HepG2 (cell line): ENCODE data around the gene TSG101.

Experiments used
- NFRKB ChIP-seq: fragments of 450-650 bp; IDR thresholded peaks from 2 replicates; pipeline ENCODE4 v1.6.1; 2017
- PHF8 ChIP-seq: sonication (generic); formaldehyde crosslinking; IDR thresholded peaks from 2 replicates; pipeline ENCODE4 v1.5.0; 2020; ENCODE audit warnings: missing genetic modification reagents
- TF ChIP-seq, protein P1 (sequence below): sonication (generic); formaldehyde crosslinking; IDR thresholded peaks from 2 replicates; pipeline ENCODE4 v1.5.0; 2020; ENCODE audit warnings: mild to moderate bottlenecking, missing genetic modification reagents, moderate library complexity
- TF ChIP-seq, protein P2 (sequence below): sonication (generic); formaldehyde crosslinking; IDR thresholded peaks from 2 replicates; pipeline ENCODE4 v1.4.0; 2020; ENCODE audit warnings: low read depth, missing genetic modification reagents

DNA sequence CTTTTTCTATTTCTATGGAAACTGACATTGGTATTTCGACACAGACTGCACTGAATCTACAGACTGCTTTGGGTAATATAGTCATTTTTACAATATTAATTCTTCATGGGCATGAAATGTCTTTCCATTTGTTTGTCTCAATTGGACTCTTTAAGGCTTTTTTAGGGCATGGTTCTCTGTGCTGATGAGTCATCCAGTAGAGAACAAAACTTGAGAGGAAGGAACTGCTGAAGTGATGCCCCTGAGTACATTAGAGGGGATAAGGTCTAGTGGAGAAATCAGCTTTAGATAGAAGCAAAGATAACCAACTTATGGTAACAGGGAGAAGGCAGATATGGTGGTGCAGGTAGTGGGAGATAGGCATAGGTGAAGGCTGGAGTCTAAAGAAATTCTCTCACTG lies 25.1 kb downstream of the TSG101 start:
- no peak for TF ChIP-seq PHF8 (CRISPR knock-in tag)
- no peak for TF ChIP-seq NFRKB
- TF ChIP-seq, protein P1, sequence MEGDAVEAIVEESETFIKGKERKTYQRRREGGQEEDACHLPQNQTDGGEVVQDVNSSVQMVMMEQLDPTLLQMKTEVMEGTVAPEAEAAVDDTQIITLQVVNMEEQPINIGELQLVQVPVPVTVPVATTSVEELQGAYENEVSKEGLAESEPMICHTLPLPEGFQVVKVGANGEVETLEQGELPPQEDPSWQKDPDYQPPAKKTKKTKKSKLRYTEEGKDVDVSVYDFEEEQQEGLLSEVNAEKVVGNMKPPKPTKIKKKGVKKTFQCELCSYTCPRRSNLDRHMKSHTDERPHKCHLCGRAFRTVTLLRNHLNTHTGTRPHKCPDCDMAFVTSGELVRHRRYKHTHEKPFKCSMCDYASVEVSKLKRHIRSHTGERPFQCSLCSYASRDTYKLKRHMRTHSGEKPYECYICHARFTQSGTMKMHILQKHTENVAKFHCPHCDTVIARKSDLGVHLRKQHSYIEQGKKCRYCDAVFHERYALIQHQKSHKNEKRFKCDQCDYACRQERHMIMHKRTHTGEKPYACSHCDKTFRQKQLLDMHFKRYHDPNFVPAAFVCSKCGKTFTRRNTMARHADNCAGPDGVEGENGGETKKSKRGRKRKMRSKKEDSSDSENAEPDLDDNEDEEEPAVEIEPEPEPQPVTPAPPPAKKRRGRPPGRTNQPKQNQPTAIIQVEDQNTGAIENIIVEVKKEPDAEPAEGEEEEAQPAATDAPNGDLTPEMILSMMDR, result no peak
- TF ChIP-seq, protein P2, sequence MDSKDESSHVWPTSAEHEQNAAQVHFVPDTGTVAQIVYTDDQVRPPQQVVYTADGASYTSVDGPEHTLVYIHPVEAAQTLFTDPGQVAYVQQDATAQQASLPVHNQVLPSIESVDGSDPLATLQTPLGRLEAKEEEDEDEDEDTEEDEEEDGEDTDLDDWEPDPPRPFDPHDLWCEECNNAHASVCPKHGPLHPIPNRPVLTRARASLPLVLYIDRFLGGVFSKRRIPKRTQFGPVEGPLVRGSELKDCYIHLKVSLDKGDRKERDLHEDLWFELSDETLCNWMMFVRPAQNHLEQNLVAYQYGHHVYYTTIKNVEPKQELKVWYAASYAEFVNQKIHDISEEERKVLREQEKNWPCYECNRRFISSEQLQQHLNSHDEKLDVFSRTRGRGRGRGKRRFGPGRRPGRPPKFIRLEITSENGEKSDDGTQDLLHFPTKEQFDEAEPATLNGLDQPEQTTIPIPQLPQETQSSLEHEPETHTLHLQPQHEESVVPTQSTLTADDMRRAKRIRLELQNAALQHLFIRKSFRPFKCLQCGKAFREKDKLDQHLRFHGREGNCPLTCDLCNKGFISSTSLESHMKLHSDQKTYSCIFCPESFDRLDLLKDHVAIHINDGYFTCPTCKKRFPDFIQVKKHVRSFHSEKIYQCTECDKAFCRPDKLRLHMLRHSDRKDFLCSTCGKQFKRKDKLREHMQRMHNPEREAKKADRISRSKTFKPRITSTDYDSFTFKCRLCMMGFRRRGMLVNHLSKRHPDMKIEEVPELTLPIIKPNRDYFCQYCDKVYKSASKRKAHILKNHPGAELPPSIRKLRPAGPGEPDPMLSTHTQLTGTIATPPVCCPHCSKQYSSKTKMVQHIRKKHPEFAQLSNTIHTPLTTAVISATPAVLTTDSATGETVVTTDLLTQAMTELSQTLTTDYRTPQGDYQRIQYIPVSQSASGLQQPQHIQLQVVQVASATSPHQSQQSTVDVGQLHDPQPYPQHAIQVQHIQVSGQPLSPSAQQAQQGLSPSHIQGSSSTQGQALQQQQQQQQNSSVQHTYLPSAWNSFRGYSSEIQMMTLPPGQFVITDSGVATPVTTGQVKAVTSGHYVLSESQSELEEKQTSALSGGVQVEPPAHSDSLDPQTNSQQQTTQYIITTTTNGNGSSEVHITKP, result no peak
